CD14-positive monocyte (primary cell): ENCODE measurements around the gene CDH23. TPM values are rescaled to one million over a fixed set of nuclear protein-coding genes. Genes with fewer than 3 reads are reported as not detected.

Source experiments
- DNase-seq, 3 donors: peaks; one replicate each; pipeline ENCODE4 v3.0.0-alpha.2; 2011 to 2022
- H2AFZ ChIP-seq: 2 replicates; pipeline ENCODE4 v1.6.0; 2012; ENCODE audit warnings: mild to moderate bottlenecking, low read depth, low read length, inconsistent platforms; ENCODE audit not compliant: insufficient read depth, poor library complexity, severe bottlenecking
- H3K27ac ChIP-seq, 2 donors: 1 replicate in 1 of 2; 2 replicates in 1 of 2; pipeline ENCODE4 v1.5.1; 2012 to 2013; ENCODE audit warnings: low read length in 2 of 2, control low read depth in 1 of 2, inconsistent platforms in 1 of 2, low read depth in 1 of 2, mild to moderate bottlenecking in 1 of 2
- H3K27me3 ChIP-seq, 2 donors: one replicate each; pipeline versions ENCODE4 v1.6.0 to v1.6.1; 2011 to 2013; ENCODE audit warnings: low read length in 2 of 2; ENCODE audit not compliant: control insufficient read depth in 2 of 2, insufficient read depth in 2 of 2
- H3K36me3 ChIP-seq, 2 donors: replicated peaks in 1 of 2; 1 replicate in 1 of 2; 2 replicates in 1 of 2; pipeline versions ENCODE4 v1.5.1 to v1.6.1; 2012 to 2013; ENCODE audit warnings: low read length in 2 of 2, control low read depth in 1 of 2, inconsistent platforms in 1 of 2, mild to moderate bottlenecking in 1 of 2; ENCODE audit not compliant: insufficient read depth in 2 of 2, control insufficient read depth in 1 of 2
- H3K4me1 ChIP-seq, 2 donors: 1 replicate in 1 of 2; 2 replicates in 1 of 2; pipeline versions ENCODE4 v1.5.1 to v1.6.1; 2012 to 2013; ENCODE audit warnings: low read length in 2 of 2, control low read depth in 1 of 2, inconsistent platforms in 1 of 2, mild to moderate bottlenecking in 1 of 2, moderate library complexity in 1 of 2; ENCODE audit not compliant: insufficient read depth in 2 of 2, control insufficient read depth in 1 of 2
- H3K4me2 ChIP-seq: replicated peaks from 2 replicates; pipeline ENCODE3; 2012; ENCODE audit warnings: low read length, moderate library complexity, mild to moderate bottlenecking; ENCODE audit not compliant: poor library complexity, severe bottlenecking; ENCODE audit errors: extremely low read depth
- H3K4me3 ChIP-seq, 3 experiments: fragments of 200-600 bp in 1 of 3; sonication (generic) in 1 of 3; replicated peaks in 1 of 3; 1 replicate in 2 of 3; 2 replicates in 1 of 3; pipeline ENCODE4 v1.5.1; 2011 to 2013; ENCODE audit warnings: low read length in 3 of 3, mild to moderate bottlenecking in 3 of 3, control low read depth in 2 of 3, low read depth in 2 of 3, inconsistent platforms in 1 of 3, moderate library complexity in 1 of 3
- H3K79me2 ChIP-seq: 2 replicates; pipeline ENCODE4 v1.6.0; 2012; ENCODE audit warnings: mild to moderate bottlenecking, control low read depth, inconsistent platforms, low read length, moderate library complexity; ENCODE audit not compliant: insufficient read depth
- H3K9ac ChIP-seq: 2 replicates; pipeline ENCODE4 v1.6.0; 2017; ENCODE audit warnings: low read length, mild to moderate bottlenecking; ENCODE audit not compliant: insufficient read depth, poor library complexity, severe bottlenecking
- H3K9me3 ChIP-seq, 2 donors: replicated peaks in 1 of 2; 1 replicate in 1 of 2; 2 replicates in 1 of 2; pipeline versions ENCODE4 v1.5.1 to v1.6.1; 2012 to 2013; ENCODE audit warnings: low read length in 2 of 2, control low read depth in 1 of 2; ENCODE audit not compliant: control insufficient read depth in 1 of 2, insufficient read depth in 1 of 2
- H4K20me1 ChIP-seq: 2 replicates; pipeline ENCODE4 v1.6.0; 2012; ENCODE audit warnings: mild to moderate bottlenecking, low read length, control low read depth, moderate library complexity; ENCODE audit not compliant: insufficient read depth
- H3K27ac Mint-ChIP-seq, 7 donors: one replicate each; pipeline ENCODE4 v1.8.0; 2020; ENCODE audit warnings: mild to moderate bottlenecking in 7 of 7, mixed read lengths in 7 of 7, moderate library complexity in 6 of 7, inconsistent platforms in 2 of 7
- H3K27me3 Mint-ChIP-seq, 3 donors: one replicate each; pipeline ENCODE4 v1.8.0; 2021 to 2022; ENCODE audit warnings: low read depth in 3 of 3, mild to moderate bottlenecking in 3 of 3, mixed read lengths in 3 of 3, moderate library complexity in 3 of 3, inconsistent platforms in 1 of 3
- H3K36me3 Mint-ChIP-seq, 2 donors: one replicate each; pipeline ENCODE4 v1.8.0; 2020; ENCODE audit warnings: mixed read lengths in 2 of 2, inconsistent platforms in 1 of 2, mild to moderate bottlenecking in 1 of 2
- H3K4me1 Mint-ChIP-seq: one replicate; pipeline ENCODE4 v1.8.0; 2020; ENCODE audit warnings: mild to moderate bottlenecking, mixed read lengths
- H3K4me3 Mint-ChIP-seq, 2 donors: one replicate each; pipeline ENCODE4 v1.8.0; 2020; ENCODE audit warnings: mild to moderate bottlenecking in 2 of 2, mixed read lengths in 2 of 2, moderate library complexity in 1 of 2
- H3K9me3 Mint-ChIP-seq, 7 donors: one replicate each; pipeline ENCODE4 v1.8.0; 2020 to 2022; ENCODE audit warnings: mixed read lengths in 7 of 7, mild to moderate bottlenecking in 6 of 7, moderate library complexity in 6 of 7, inconsistent platforms in 2 of 7
- WGBS: methylation state at CpG from one replicate; pipeline ENCODE4 v1.1.5; 2013; ENCODE audit warnings: missing lambda C conversion rate; ENCODE audit not compliant: insufficient coverage; 5-methylcytosine and 5-hydroxymethylcytosine counted together
- intact Hi-C, 2 donors: fragments of 100-400 bp; cut with micrococcal nuclease; formaldehyde crosslinking; loops; one replicate each; pipeline versions ENCODE4 v1.15.0 to v1.15.1; 2023
- polyA plus RNA-seq, 3 donors: library from polyadenylated mRNA; depleted of rRNA in 1 of 3; unstranded in 2 of 3; stranded (reverse) in 1 of 3; fragments of 300-500 nt in 2 of 3; fragments of >200 nt in 1 of 3; fragmentation: Illumina TruSeq in 2 of 3; gene quantifications; 1 replicate in 2 of 3; 2 replicates in 1 of 3; pipeline ENCODE4 v1.2.3, GENCODE V29; 2012 to 2021
- TF ChIP-seq, protein P1 (sequence below): fragments of 200-600 bp; IDR thresholded peaks from one replicate; pipeline ENCODE4 v1.8.0; 2022; ENCODE audit warnings: antibody characterized with exemption, mild to moderate bottlenecking

CDH23 gene
- polyA plus RNA-seq, 3 donors: 8.2 to 36.2 (median 10.5) TPM

DNA sequence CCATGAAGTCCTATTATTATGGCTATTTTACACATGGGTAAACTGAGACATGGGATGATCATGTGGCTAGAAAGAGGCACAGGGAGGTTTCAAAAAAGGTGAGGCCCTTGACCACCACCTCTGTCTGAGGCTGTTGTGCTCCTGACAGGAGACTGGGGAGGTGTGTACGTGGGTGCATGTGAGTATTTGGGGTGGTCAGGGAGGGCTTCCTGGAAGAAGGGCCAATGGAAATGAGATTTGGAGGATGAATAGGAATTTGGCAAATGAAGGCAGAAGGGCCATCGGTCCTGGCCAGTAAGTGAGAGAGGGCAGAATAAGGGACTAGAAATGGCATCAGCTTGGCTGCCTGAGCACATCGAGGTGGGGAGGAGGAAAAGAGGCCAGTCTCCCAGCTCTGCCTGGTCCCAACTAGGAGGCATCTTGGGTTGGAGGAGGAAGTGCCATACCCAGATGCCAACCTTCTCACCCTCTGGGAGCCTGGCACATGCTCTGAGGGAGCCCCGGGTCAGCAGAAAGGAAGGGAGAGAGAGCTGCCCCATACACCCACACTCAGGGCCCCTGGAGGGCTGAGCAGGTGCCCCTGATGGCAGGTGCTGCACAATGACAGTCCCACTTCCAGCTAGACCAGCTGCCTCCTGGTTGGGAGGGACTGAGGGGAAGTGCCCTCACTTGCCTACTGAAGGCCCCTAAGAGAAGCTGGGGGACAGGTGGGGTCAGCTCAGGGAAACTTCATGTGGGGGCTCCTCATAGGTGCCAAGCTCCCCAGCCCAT, 47.7 kb downstream of the CDH23 start:
- Histone ChIP-seq H3K4me3 (no peak overlapping the region), H3K4me2 (no peak overlapping the region), H3K79me2 (no peaks in the 10 kb centered on the region), H3K27ac (no peak overlapping the region), H3K9me3 (no peaks in the 10 kb centered on the region), H4K20me1 (no peaks in the 10 kb centered on the region), H2AFZ (no peak overlapping the region), H3K36me3 (no peaks in the 10 kb centered on the region), H3K4me1 (no peaks in the 10 kb centered on the region), H3K27me3 (no peaks in the 10 kb centered on the region), H3K9ac (no peak overlapping the region)
- Mint-ChIP-seq H3K4me3 (no peak overlapping the region), H3K27ac (peak overlapping the region in 1 of 7 donors; percentile 26), H3K4me1 (no peaks in the 10 kb centered on the region), H3K36me3 (no peaks in the 10 kb centered on the region), H3K9me3 (peaks cover 0 to 2% (median 0%) of the 10 kb centered on the region in 7 donors), H3K27me3 (peaks cover 2 to 6% (median 4%) of the 10 kb centered on the region in 3 donors)
- 97% methylated on average over 2 of the region's 4 CpGs for WGBS
- intact Hi-C loops: no loop called here
- TF ChIP-seq, protein P1, sequence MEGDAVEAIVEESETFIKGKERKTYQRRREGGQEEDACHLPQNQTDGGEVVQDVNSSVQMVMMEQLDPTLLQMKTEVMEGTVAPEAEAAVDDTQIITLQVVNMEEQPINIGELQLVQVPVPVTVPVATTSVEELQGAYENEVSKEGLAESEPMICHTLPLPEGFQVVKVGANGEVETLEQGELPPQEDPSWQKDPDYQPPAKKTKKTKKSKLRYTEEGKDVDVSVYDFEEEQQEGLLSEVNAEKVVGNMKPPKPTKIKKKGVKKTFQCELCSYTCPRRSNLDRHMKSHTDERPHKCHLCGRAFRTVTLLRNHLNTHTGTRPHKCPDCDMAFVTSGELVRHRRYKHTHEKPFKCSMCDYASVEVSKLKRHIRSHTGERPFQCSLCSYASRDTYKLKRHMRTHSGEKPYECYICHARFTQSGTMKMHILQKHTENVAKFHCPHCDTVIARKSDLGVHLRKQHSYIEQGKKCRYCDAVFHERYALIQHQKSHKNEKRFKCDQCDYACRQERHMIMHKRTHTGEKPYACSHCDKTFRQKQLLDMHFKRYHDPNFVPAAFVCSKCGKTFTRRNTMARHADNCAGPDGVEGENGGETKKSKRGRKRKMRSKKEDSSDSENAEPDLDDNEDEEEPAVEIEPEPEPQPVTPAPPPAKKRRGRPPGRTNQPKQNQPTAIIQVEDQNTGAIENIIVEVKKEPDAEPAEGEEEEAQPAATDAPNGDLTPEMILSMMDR: no peak
- DNase-seq: no peak

DNA sequence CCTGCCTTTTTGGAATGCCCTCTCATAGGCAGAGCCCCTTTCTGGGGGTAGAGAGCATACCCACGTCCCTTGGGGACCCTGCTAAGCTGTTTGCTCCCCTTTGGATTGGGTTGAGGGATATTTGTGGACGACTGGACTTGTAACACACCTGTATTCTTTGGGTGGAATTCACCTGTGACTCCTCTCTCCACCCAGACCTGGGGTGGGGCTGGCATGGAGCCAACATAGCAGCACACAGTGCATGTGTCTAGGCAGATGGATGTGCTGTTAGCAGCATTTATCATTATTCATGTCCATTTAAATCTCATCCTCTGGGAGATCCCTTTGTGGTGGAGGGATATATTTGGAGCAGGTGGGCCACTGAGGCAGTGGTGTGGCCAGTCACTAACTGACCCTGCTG, 51.0 kb downstream of the CDH23 start:
- no peaks in the 10 kb centered on the region for H3K36me3 ChIP-seq
- no peak overlapping the region for H3K4me3 ChIP-seq
- Mint-ChIP-seq H3K4me1 (no peaks in the 10 kb centered on the region), H3K4me3 (no peak overlapping the region), H3K36me3 (no peaks in the 10 kb centered on the region), H3K27me3 (peaks cover 2 to 6% (median 5%) of the 10 kb centered on the region in 3 donors), H3K27ac (no peak overlapping the region), H3K9me3 (peaks cover 0 to 2% (median 0%) of the 10 kb centered on the region in 7 donors)
- no peak overlapping the region for H2AFZ ChIP-seq
- no peaks in the 10 kb centered on the region for H4K20me1 ChIP-seq
- no peaks in the 10 kb centered on the region for H3K9me3 ChIP-seq
- DNase-seq: no peak
- intact Hi-C loops: no loop called here
- H3K27me3 ChIP-seq: no peaks in the 10 kb centered on the region
- no peaks in the 10 kb centered on the region for H3K79me2 ChIP-seq
- no CpG with 5 or more reads among the region's 2 CpGs for WGBS
- H3K27ac ChIP-seq: no peak overlapping the region
- H3K4me2 ChIP-seq: no peak overlapping the region
- TF ChIP-seq, protein P1: no peak
- no peaks in the 10 kb centered on the region for H3K4me1 ChIP-seq
- no peak overlapping the region for H3K9ac ChIP-seq
